A172 (cell line): ENCODE measurements around the gene HCN4. TPM values are rescaled to one million over a fixed set of nuclear protein-coding genes. Genes with fewer than 3 reads are reported as not detected.
"Not testable (repeated sequence)": the region's sequence is repeated elsewhere in the genome, so short reads cannot be mapped to it uniquely, and the experiment has no call there.

ENCODE experiments used
- DNase-seq: peaks from one replicate; pipeline ENCODE4 v3.0.0-alpha.2; 2015; ENCODE audit warnings: low spot score
- total RNA-seq: library from RNA; depleted of rRNA; stranded (reverse); fragments of >200 nt; shearing (Covaris generic); gene quantifications from 2 replicates; pipeline ENCODE4 v1.2.3, GENCODE V29; 2014; rRNA removed

The HCN4 gene
- 0.28 and 0.60 TPM in 2 replicates for total RNA-seq

DNA sequence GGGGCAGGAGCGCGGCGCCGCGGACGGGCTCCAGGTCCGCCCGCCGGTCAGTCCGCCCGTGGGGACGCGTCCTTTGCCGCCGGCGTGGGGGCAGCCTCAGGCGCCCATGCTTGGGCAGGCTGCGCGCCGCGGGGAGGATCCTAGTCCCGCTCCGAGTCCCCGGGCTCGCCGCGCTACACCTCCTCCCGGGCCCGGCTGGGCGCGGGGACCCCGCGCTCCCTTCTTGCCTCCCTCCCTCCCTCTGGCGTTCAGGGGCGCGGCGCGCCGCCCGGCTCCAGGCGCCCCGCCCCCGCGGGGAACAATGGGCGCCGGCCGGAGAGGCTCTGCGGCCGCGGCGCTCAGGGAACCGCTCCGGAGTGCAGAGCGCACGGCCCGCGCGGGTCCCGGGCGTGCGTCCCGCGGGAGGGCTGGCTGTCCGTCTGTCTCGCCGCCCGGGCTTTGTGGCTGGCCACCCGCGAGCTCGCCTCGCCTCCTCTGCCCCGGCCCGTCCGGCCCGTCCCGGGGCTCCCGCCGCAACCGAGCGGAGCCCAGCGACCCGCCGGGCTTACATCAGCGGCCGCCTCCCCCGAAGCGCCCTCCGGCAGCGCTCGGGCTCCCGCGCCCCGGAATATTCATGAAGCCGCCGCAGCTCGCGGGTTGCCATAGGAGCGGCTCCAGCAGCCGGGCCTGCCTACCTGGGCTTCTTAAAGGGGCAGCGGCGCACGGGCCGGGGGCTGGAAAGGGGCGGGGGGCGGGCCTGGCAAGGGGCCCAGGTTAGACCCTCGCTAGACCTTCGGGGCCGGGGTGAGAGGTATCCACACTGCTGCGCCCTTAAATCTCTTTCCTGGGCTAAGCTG is at the start of gene HCN4:
HCN4 (minus strand) TSS at position 658 of the 836 bp plus-strand sequence. CDS start 688 bp downstream, outside the sequence.
- no peak for DNase-seq

- DNase-seq: no peak
Observed at GRCh38 chr15:73414876-73415275, 46.1 kb upstream of the HCN4 start.

- peak; percentile 9 for DNase-seq
Observed at GRCh38 chr15:73403171-73403570, 34.4 kb upstream of the HCN4 start.

GRCh38 chr15:73400222-73400621 is 31.5 kb upstream of the HCN4 start:
- not testable (repeated sequence) for DNase-seq

- no peak for DNase-seq
Observed at GRCh38 chr15:73398861-73399260, 30.1 kb upstream of the HCN4 start.

- no peak for DNase-seq
Observed at GRCh38 chr15:73397461-73397860, 28.7 kb upstream of the HCN4 start.

DNA sequence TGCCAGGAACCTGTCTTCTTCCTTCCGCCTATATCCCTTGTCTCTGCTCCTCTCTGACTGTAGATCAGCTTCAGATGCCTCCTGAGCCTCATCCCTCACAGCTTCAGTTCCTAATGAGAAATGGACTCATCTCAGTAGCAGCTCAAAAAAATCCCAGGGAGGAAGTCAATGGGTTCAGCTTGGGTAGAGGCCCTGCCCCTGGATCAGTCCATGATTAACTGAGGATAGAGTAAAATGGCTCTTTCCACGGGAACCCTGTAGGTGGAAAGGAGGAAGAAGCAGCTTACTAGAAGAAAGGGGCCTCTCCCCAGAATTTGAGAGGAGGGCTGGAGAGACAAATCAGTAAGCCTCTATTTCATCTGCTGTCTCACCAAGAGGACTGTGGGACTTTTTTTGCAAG is 26.9 kb upstream of the HCN4 start:
- no peak for DNase-seq

GRCh38 chr15:73394782-73395181 is 26.0 kb upstream of the HCN4 start:
- DNase-seq: no peak

DNA sequence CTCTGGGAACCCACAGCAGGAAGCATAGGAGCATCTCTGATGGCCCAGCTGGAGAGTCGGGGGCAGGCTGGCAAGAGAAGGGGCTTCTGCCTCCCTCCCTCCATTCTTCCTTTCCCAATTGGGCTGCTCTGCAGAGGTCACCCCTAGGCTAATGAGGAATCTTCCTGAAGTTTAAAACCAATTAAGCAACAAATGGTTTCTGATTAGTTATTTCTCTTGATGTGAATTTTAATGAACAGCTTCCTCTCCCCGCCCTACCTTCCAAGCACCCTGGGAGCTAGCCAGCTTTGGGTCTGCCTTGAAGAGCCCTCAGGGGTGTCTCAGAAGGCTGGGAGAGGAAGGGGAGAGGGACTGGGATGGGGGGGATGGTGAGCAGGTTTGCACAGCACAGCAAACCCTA is 24.6 kb upstream of the HCN4 start:
- no peak for DNase-seq

DNA sequence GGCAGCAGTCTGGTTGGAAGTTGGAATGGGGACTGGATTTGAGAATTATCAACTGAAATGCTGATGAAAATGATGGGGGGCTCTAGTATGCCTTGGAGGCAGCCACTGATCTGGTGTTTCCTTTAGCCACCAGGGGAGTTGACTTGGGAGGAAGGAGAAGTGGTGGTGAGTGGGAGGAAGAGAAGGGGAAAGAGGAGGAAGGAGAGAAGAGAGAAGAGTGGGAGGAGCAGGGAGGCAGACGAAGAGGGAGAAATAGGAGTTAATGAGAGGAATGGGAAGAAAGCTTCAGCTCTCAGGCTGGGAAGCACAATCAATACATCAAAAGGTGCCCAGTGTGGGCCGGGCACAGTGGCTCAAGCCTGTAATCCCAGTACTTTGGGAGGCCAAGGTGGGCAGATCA is 23.3 kb upstream of the HCN4 start:
- no peak for DNase-seq

- DNase-seq: no peak
Observed at GRCh38 chr15:73391128-73391872, 22.5 kb upstream of the HCN4 start.

- DNase-seq: no peak
Observed at GRCh38 chr15:73389971-73390544, 21.3 kb upstream of the HCN4 start.

GRCh38 chr15:73389539-73389938 is 20.8 kb upstream of the HCN4 start:
- no peak for DNase-seq

DNA sequence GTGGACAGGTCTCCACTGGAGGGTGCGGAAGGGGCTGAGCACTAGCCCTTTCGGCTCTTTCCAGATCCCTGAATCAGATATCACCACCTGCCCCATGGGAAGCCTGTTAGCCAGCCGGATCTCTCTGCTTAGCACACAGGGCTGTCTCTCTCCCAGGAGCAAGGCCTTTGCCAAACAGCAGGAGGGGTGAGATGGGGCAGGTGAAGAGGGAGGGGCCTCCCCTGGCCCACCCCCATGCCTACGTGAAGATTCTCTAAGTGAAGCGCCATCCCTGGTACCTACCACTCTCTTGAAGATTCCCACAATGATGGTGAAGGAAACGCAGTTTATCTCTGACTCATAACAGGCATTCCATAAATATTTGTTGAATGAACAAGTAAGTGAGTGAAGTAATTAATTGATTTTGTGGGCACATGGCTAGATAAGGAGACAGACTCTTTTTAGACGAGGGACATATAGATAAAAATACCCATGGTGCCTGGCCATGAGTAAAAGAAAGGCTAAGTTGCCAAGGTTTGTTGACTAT is 19.6 kb upstream of the HCN4 start:
- peak; percentile 97 for DNase-seq

- DNase-seq: peak; percentile 55
Observed at GRCh38 chr15:73387507-73388255, 18.9 kb upstream of the HCN4 start.

- DNase-seq: no peak
Observed at GRCh38 chr15:73386886-73387506, 18.2 kb upstream of the HCN4 start.

DNA sequence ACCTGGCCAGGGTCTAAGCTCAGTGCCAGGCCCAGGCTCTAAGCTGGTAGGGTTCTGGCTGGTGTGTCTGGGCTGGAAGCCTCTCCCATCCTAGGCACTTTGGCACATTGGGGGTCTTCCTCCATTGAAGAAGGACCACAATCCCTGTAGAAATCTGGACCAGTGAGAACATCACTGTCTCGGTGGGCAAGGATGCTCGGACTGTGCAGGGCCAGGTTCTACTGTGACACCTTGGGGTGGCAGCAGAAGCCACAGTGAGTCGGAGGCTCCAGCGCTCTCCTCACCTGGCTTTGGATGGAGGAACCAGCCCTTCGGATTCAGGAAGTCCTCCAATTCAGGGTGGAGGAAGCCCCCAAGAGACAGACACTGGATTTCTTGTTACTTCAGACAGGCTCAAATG is 17.5 kb upstream of the HCN4 start:
- no peak for DNase-seq

DNA sequence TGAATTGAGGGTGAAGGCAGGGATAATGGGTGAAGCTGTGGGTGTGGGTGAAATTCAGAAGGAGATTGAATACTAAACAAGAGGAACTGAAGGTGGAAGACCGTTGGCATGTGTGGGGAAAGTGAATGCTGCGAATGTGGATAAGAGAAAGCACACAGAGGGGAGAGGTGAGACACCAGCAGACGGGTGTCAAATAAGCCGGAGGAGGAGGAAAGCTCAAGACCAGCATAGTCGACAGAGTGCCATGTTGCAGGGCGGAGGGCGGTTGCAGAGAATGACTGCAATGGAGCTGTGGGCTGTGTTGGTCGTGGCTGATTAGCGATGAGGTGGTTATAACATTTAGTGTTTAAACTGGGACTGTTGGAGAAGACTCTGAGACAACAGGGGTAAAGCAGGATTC is 16.4 kb upstream of the HCN4 start:
- no peak for DNase-seq

- DNase-seq: no peak
Observed at GRCh38 chr15:73383310-73384189, 14.8 kb upstream of the HCN4 start.

GRCh38 chr15:73382115-73382514 is 13.4 kb upstream of the HCN4 start:
- no peak for DNase-seq
